GM23338 (cell line): ENCODE measurements around the gene ATP10A. TPM values are rescaled to one million over a fixed set of nuclear protein-coding genes. Genes with fewer than 3 reads are reported as not detected.

Source experiments
- ATAC-seq: fragments of 200-7000 bp; cut with Tn5 transposase; 3 replicates; pipeline ENCODE4 v1.9.1; 2020
- DNase-seq: peaks from one replicate; pipeline ENCODE4 v3.0.0-alpha.2; 2015; ENCODE audit warnings: low spot score
- H2AFZ ChIP-seq: fragments of 200-600 bp; sonication (generic); 2 replicates; pipeline ENCODE4 v1.8.0; 2016; ENCODE audit warnings: antibody characterized with exemption, mild to moderate bottlenecking, moderate library complexity
- H3F3A ChIP-seq: fragments of 200-600 bp; sonication (generic); replicated peaks from 2 replicates; pipeline ENCODE4 v1.8.0; 2017; ENCODE audit warnings: antibody characterized with exemption, mixed run types, low read depth
- H3K27ac ChIP-seq: fragments of 200-600 bp; sonication (generic); 2 replicates; pipeline ENCODE4 v1.6.1; 2016; ENCODE audit warnings: low read depth
- H3K27me3 ChIP-seq: fragments of 200-600 bp; sonication (generic); 2 replicates; pipeline ENCODE4 v1.8.0; 2016; ENCODE audit warnings: mild to moderate bottlenecking, mixed run types, moderate library complexity; ENCODE audit not compliant: insufficient read depth
- H3K36me3 ChIP-seq: fragments of 200-600 bp; sonication (generic); 2 replicates; pipeline ENCODE4 v1.8.0; 2016; ENCODE audit warnings: mild to moderate bottlenecking; ENCODE audit not compliant: insufficient read depth
- H3K4me1 ChIP-seq: fragments of 200-600 bp; sonication (generic); 2 replicates; pipeline ENCODE4 v1.8.0; 2016; ENCODE audit warnings: mild to moderate bottlenecking, moderate library complexity; ENCODE audit not compliant: insufficient read depth
- H3K4me2 ChIP-seq: fragments of 200-600 bp; sonication (generic); 2 replicates; pipeline ENCODE4 v1.7.1; 2017; ENCODE audit warnings: mixed run types
- H3K4me3 ChIP-seq: fragments of 200-600 bp; sonication (generic); 2 replicates; pipeline ENCODE4 v1.6.1; 2016; ENCODE audit warnings: mixed run types
- H3K79me2 ChIP-seq: fragments of 200-600 bp; sonication (generic); replicated peaks from 2 replicates; pipeline ENCODE4 v1.8.0; 2017; ENCODE audit warnings: mild to moderate bottlenecking; ENCODE audit not compliant: insufficient read depth
- H3K9me2 ChIP-seq: fragments of 200-600 bp; sonication (generic); 2 replicates; pipeline ENCODE4 v1.8.0; 2017; ENCODE audit not compliant: insufficient read depth
- H4K20me1 ChIP-seq: fragments of 200-600 bp; sonication (generic); replicated peaks from 2 replicates; pipeline ENCODE4 v1.8.0; 2017; ENCODE audit warnings: mild to moderate bottlenecking; ENCODE audit not compliant: insufficient read depth
- H3K27ac Mint-ChIP-seq: 2 replicates; pipeline ENCODE4 v1.8.0; 2020; ENCODE audit warnings: inconsistent platforms, mild to moderate bottlenecking, moderate library complexity, mixed read lengths
- H3K27me3 Mint-ChIP-seq: 3 replicates; pipeline ENCODE4 v1.8.0; 2022; ENCODE audit warnings: low read depth, mild to moderate bottlenecking, moderate library complexity, mixed read lengths, inconsistent platforms; ENCODE audit not compliant: insufficient read depth, poor library complexity
- H3K36me3 Mint-ChIP-seq: 3 replicates; pipeline ENCODE4 v1.8.0; 2021; ENCODE audit warnings: low read depth, mild to moderate bottlenecking, inconsistent platforms, moderate library complexity, mixed read lengths
- H3K4me1 Mint-ChIP-seq: 3 replicates; pipeline ENCODE4 v1.8.0; 2020; ENCODE audit warnings: mild to moderate bottlenecking, inconsistent platforms, mixed read lengths
- H3K4me3 Mint-ChIP-seq: 3 replicates; pipeline ENCODE4 v1.8.0; 2021; ENCODE audit warnings: moderate library complexity, mild to moderate bottlenecking, inconsistent platforms, mixed read lengths
- H3K9me3 Mint-ChIP-seq: 3 replicates; pipeline ENCODE4 v1.8.0; 2020; ENCODE audit warnings: moderate library complexity, mild to moderate bottlenecking, inconsistent platforms, mixed read lengths
- ETS1 ChIP-seq: IDR thresholded peaks from 2 replicates; pipeline ENCODE4 v1.6.1; 2016; ENCODE audit warnings: antibody characterized with exemption
- REST ChIP-seq: IDR thresholded peaks from one replicate; pipeline ENCODE4 v1.6.1; 2018; ENCODE audit warnings: antibody characterized with exemption; ENCODE audit not compliant: unreplicated experiment
- STAT1 ChIP-seq: IDR thresholded peaks from one replicate; pipeline ENCODE4 v1.6.1; 2016; ENCODE audit warnings: antibody characterized with exemption; ENCODE audit not compliant: unreplicated experiment
- ZNF331 ChIP-seq: fragments of 250-450 bp; sonication (Bioruptor Pico); IDR thresholded peaks from 2 replicates; pipeline ENCODE4 v1.5.0; 2020; ENCODE audit warnings: low read depth, mild to moderate bottlenecking, moderate library complexity
- ZNF462 ChIP-seq: fragments of 250-450 bp; sonication (Bioruptor Pico); IDR thresholded peaks from 2 replicates; pipeline ENCODE4 v1.5.0; 2020; ENCODE audit warnings: mild to moderate bottlenecking, moderate library complexity
- polyA plus RNA-seq: library from polyadenylated mRNA; unstranded; fragments of >200 nt; fragmentation: Nextera tagmentation; extraction: Ambion mirVana; gene quantifications from 2 replicates; pipeline ENCODE4 v1.2.1, GENCODE V29; 2016
- total RNA-seq: library from RNA; depleted of rRNA; stranded (reverse); fragments of >200 nt; shearing (Covaris generic); gene quantifications from 2 replicates; pipeline ENCODE4 v1.2.3, GENCODE V29; 2014

ATP10A gene
- total and polyA plus RNA-seq, 2 experiments from 2014 or later: 0.36 to 5.6 TPM

- Mint-ChIP-seq H3K4me3 (no peak overlapping the region), H3K27ac (peak overlapping the region; percentile 59; the same call in 1 of the 2 replicates), H3K27me3 (peaks cover 11% of the 10 kb centered on the region), H3K36me3 (no peaks in the 10 kb centered on the region), H3K9me3 (no peaks in the 10 kb centered on the region; the same call in 2 of the 3 replicates), H3K4me1 (peaks cover 50% of the 10 kb centered on the region)
- no peaks in the 10 kb centered on the region for H4K20me1 ChIP-seq
- no peak for ATAC-seq
- peaks cover 29% of the 10 kb centered on the region for H3K4me1 ChIP-seq
- TF ChIP-seq ZNF331 (CRISPR knock-in tag): no peak
- TF ChIP-seq ZNF462 (CRISPR knock-in tag): no peak
- no peak for TF ChIP-seq STAT1
- peak overlapping the region; percentile 26; the same call in 1 of the 2 replicates for H3K4me3 ChIP-seq
- H3K9me2 ChIP-seq: no peaks in the 10 kb centered on the region
- H3K4me2 ChIP-seq: peak overlapping the region; percentile 42
- no peaks in the 10 kb centered on the region for H3F3A ChIP-seq
- no peaks in the 10 kb centered on the region for H3K27me3 ChIP-seq
- no peak overlapping the region for H2AFZ ChIP-seq
- H3K36me3 ChIP-seq: no peaks in the 10 kb centered on the region
- no peaks in the 10 kb centered on the region for H3K79me2 ChIP-seq
- DNase-seq: no peak
- H3K27ac ChIP-seq: peak overlapping the region; percentile 45; the same call in 1 of the 2 replicates
Observed at GRCh38 chr15:25671132-25671531, 192.0 kb downstream of the ATP10A start.

GRCh38 chr15:25670621-25671020 lies 192.5 kb downstream of the ATP10A start:
- H4K20me1 ChIP-seq: no peaks in the 10 kb centered on the region
- no peaks in the 10 kb centered on the region for H3F3A ChIP-seq
- ATAC-seq: no peak
- Mint-ChIP-seq H3K4me1 (peaks cover 50% of the 10 kb centered on the region), H3K4me3 (peak overlapping the region; percentile 60), H3K27ac (peak overlapping the region; percentile 97), H3K9me3 (no peaks in the 10 kb centered on the region; the same call in 2 of the 3 replicates), H3K36me3 (no peaks in the 10 kb centered on the region), H3K27me3 (peaks cover 11% of the 10 kb centered on the region)
- H3K27ac ChIP-seq: peak overlapping the region; percentile 45
- no peak for DNase-seq
- H2AFZ ChIP-seq: no peak overlapping the region
- H3K79me2 ChIP-seq: no peaks in the 10 kb centered on the region
- peaks cover 29% of the 10 kb centered on the region for H3K4me1 ChIP-seq
- H3K36me3 ChIP-seq: no peaks in the 10 kb centered on the region
- H3K4me2 ChIP-seq: peak overlapping the region; percentile 42
- no peaks in the 10 kb centered on the region for H3K27me3 ChIP-seq
- no peaks in the 10 kb centered on the region for H3K9me2 ChIP-seq
- H3K4me3 ChIP-seq: peak overlapping the region; percentile 26
- TF ChIP-seq REST (no peak), ETS1 (no peak)
